Epithelial cell of esophagus (primary cell): ENCODE measurements around the gene SLX9.

Experiments used
- DNase-seq: peaks from one replicate; pipeline ENCODE4 v3.0.0; 2010; ENCODE audit warnings: low read depth
- H3K4me3 ChIP-seq: 2 replicates; pipeline ENCODE4 v1.5.1; 2011; ENCODE audit warnings: mild to moderate bottlenecking, low read length, control low read depth
- CTCF ChIP-seq: IDR thresholded peaks from 2 replicates; pipeline ENCODE4 v1.5.1; 2011; ENCODE audit warnings: low read depth, mild to moderate bottlenecking, low read length, control low read depth, inconsistent platforms; ENCODE audit not compliant: insufficient read depth; ENCODE audit errors: missing control alignments

SLX9 gene

GRCh38 chr21:44992608-44993031 lies 52.8 kb downstream of the SLX9 start:
- H3K4me3 ChIP-seq: no peak overlapping the region
- TF ChIP-seq CTCF: no peak
- DNase-seq: no peak

- TF ChIP-seq CTCF: no peak
- DNase-seq: no peak
- no peak overlapping the region for H3K4me3 ChIP-seq
Observed at GRCh38 chr21:44993321-44994046, 53.7 kb downstream of the SLX9 start.

- no peak for TF ChIP-seq CTCF
- H3K4me3 ChIP-seq: no peak overlapping the region
- peak; percentile 24 for DNase-seq
Observed at GRCh38 chr21:44994047-44994694, 54.3 kb downstream of the SLX9 start.

GRCh38 chr21:44994695-44995342 lies 55.0 kb downstream of the SLX9 start:
- H3K4me3 ChIP-seq: no peak overlapping the region
- no peak for DNase-seq
- no peak for TF ChIP-seq CTCF

- TF ChIP-seq CTCF: no peak
- H3K4me3 ChIP-seq: no peak overlapping the region
- no peak for DNase-seq
Observed at GRCh38 chr21:44995343-44995941, 55.6 kb downstream of the SLX9 start.

- TF ChIP-seq CTCF: no peak
- DNase-seq: no peak
- no peak overlapping the region for H3K4me3 ChIP-seq
Observed at GRCh38 chr21:44996096-44996495, 56.3 kb downstream of the SLX9 start.
